IMR-90 (cell line): ENCODE results near the gene EPC2. TPM values are rescaled to one million over a fixed set of nuclear protein-coding genes. Genes with fewer than 3 reads are reported as not detected.

Source experiments
- ATAC-seq: fragments of 200-7000 bp; cut with Tn5 transposase; 2 replicates; pipeline ENCODE4 v1.9.1; 2020; ENCODE audit warnings: low read depth, mild to moderate bottlenecking, moderate library complexity
- BruUV-seq: library from RNA; stranded (reverse); fragments of 400-500 nt; replicated peaks from 2 replicates; lab custom pipeline; 2021; lab: Mats Ljungman, UMichigan
- CTCF ChIA-PET: fragments of 300-600 bp; formaldehyde crosslinking; extraction: SDS; loops from one replicate; lab custom pipeline; 2021; ENCODE audit warnings: antibody characterized with exemption; lab: Yijun Ruan, JAX
- POLR2A ChIA-PET: fragments of 300-600 bp; sonication (Branson Sonifier 250); formaldehyde crosslinking; loops from one replicate; lab custom pipeline; 2022; ENCODE audit warnings: antibody characterized with exemption; ENCODE audit not compliant: unreplicated experiment; lab: Charles Lee
- DNase-seq: peaks from one replicate; pipeline ENCODE4 v3.0.0; 2013
- H2AFZ ChIP-seq: replicated peaks from 2 replicates; pipeline ENCODE3; 2013; ENCODE audit warnings: low read length, mild to moderate bottlenecking; ENCODE audit not compliant: poor library complexity
- H2AK5ac ChIP-seq: 2 replicates; pipeline ENCODE4 v1.6.1; 2013; ENCODE audit warnings: low read depth, low read length, inconsistent platforms
- H2AK9ac ChIP-seq: replicated peaks from 2 replicates; pipeline ENCODE3; 2013; ENCODE audit warnings: mild to moderate bottlenecking, low read depth, low read length, moderate library complexity; ENCODE audit not compliant: poor library complexity
- H2BK120ac ChIP-seq: 2 replicates; pipeline ENCODE4 v1.6.1; 2013; ENCODE audit warnings: low read depth, low read length, inconsistent platforms
- H2BK15ac ChIP-seq: 3 replicates; pipeline ENCODE4 v1.6.1; 2013; ENCODE audit warnings: low read depth, low read length, inconsistent platforms
- H2BK20ac ChIP-seq: 2 replicates; pipeline ENCODE4 v1.6.1; 2013; ENCODE audit warnings: low read depth, mild to moderate bottlenecking, inconsistent platforms, low read length, moderate library complexity
- H2BK5ac ChIP-seq: 2 replicates; pipeline ENCODE4 v1.6.1; 2013; ENCODE audit warnings: mild to moderate bottlenecking, low read depth, low read length, inconsistent platforms; ENCODE audit not compliant: poor library complexity, severe bottlenecking
- H3K14ac ChIP-seq: replicated peaks from 2 replicates; pipeline ENCODE4 v1.6.1; 2013; ENCODE audit warnings: low read depth, low read length, inconsistent platforms
- H3K18ac ChIP-seq: 2 replicates; pipeline ENCODE4 v1.6.1; 2013; ENCODE audit warnings: low read depth, low read length, control low read depth
- H3K23ac ChIP-seq: 2 replicates; pipeline ENCODE4 v1.6.1; 2013; ENCODE audit warnings: low read depth, low read length, inconsistent platforms
- H3K27ac ChIP-seq: 2 replicates; pipeline ENCODE4 v1.5.1; 2013; ENCODE audit warnings: mild to moderate bottlenecking, control low read depth, low read length; ENCODE audit not compliant: insufficient read depth
- H3K27me3 ChIP-seq: 2 replicates; pipeline ENCODE4 v1.6.1; 2013; ENCODE audit warnings: low read length; ENCODE audit not compliant: control insufficient read depth, insufficient read depth
- H3K36me3 ChIP-seq: 2 replicates; pipeline ENCODE4 v1.6.1; 2013; ENCODE audit warnings: low read length, mixed read lengths; ENCODE audit not compliant: control insufficient read depth, insufficient read depth
- H3K4ac ChIP-seq: 2 replicates; pipeline ENCODE4 v1.6.1; 2013; ENCODE audit warnings: low read depth, low read length, inconsistent platforms
- H3K4me1 ChIP-seq: 2 replicates; pipeline ENCODE4 v1.6.1; 2013; ENCODE audit warnings: low read length, mixed read lengths; ENCODE audit not compliant: control insufficient read depth, insufficient read depth
- H3K4me2 ChIP-seq: 2 replicates; pipeline ENCODE4 v1.6.1; 2013; ENCODE audit warnings: low read depth, mild to moderate bottlenecking, control low read depth, low read length, moderate library complexity
- H3K4me3 ChIP-seq: 2 replicates; pipeline ENCODE4 v1.5.1; 2013; ENCODE audit warnings: low read depth, mild to moderate bottlenecking, control low read depth, low read length, moderate library complexity; ENCODE audit not compliant: insufficient read depth
- H3K56ac ChIP-seq: 2 replicates; pipeline ENCODE4 v1.6.1; 2013; ENCODE audit warnings: low read length, inconsistent platforms; ENCODE audit not compliant: insufficient read depth; ENCODE audit errors: extremely low read depth
- H3K79me1 ChIP-seq, 2 experiments: 2 replicates each; pipeline ENCODE4 v1.6.1; 2013; ENCODE audit warnings: low read length in 2 of 2, inconsistent platforms in 1 of 2, low read depth in 1 of 2
- H3K9ac ChIP-seq: 2 replicates; pipeline ENCODE4 v1.6.1; 2013; ENCODE audit warnings: low read depth, low read length, control low read depth
- H3K9me1 ChIP-seq: 2 replicates; pipeline ENCODE4 v1.6.1; 2013; ENCODE audit warnings: low read length, inconsistent platforms; ENCODE audit not compliant: insufficient read depth
- H3K9me3 ChIP-seq: 2 replicates; pipeline ENCODE4 v1.6.1; 2013; ENCODE audit warnings: low read length; ENCODE audit not compliant: control insufficient read depth, insufficient read depth
- H4K20me1 ChIP-seq: 2 replicates; pipeline ENCODE4 v1.6.1; 2013; ENCODE audit warnings: low read length, inconsistent platforms; ENCODE audit not compliant: insufficient read depth
- H4K5ac ChIP-seq: 2 replicates; pipeline ENCODE4 v1.6.1; 2013; ENCODE audit warnings: mild to moderate bottlenecking, low read depth, low read length, control low read depth
- H4K8ac ChIP-seq, 2 experiments: 2 replicates each; pipeline ENCODE4 v1.6.1; 2013; ENCODE audit warnings: low read depth in 2 of 2, low read length in 2 of 2, control low read depth in 1 of 2, inconsistent platforms in 1 of 2
- H4K91ac ChIP-seq: 2 replicates; pipeline ENCODE4 v1.6.1; 2013; ENCODE audit warnings: low read depth, low read length, inconsistent platforms; ENCODE audit not compliant: insufficient read depth
- BHLHE40 ChIP-seq: fragments of 150-350 bp; IDR thresholded peaks from 2 replicates; pipeline ENCODE4 v1.6.1; 2016; ENCODE audit warnings: mild to moderate bottlenecking, low read depth, low read length
- CEBPB ChIP-seq: IDR thresholded peaks from 2 replicates; pipeline ENCODE4 v1.6.1; 2012; ENCODE audit warnings: low read depth, low read length, improper control_type of control experiment
- CHD1 ChIP-seq: IDR thresholded peaks from 2 replicates; pipeline ENCODE4 v1.6.1; 2012; ENCODE audit warnings: low read depth, low read length, improper control_type of control experiment
- CTCF ChIP-seq: conservative IDR thresholded peaks from 2 replicates; pipeline ENCODE4 v1.5.1; 2012; ENCODE audit warnings: mild to moderate bottlenecking, low read depth, low read length, improper control_type of control experiment
- FOS ChIP-seq: fragments of 150-350 bp; IDR thresholded peaks from 2 replicates; pipeline ENCODE4 v1.6.1; 2016; ENCODE audit warnings: low read depth, low read length
- MAFK ChIP-seq: IDR thresholded peaks from 2 replicates; pipeline ENCODE4 v1.6.1; 2012; ENCODE audit warnings: low read depth, low read length, improper control_type of control experiment
- MAZ ChIP-seq: IDR thresholded peaks from 2 replicates; pipeline ENCODE4 v1.6.1; 2012; ENCODE audit warnings: low read depth, mild to moderate bottlenecking, low read length, improper control_type of control experiment, moderate library complexity, borderline replicate concordance
- MXI1 ChIP-seq: IDR thresholded peaks from 2 replicates; pipeline ENCODE4 v1.6.1; 2012; ENCODE audit warnings: low read depth, mild to moderate bottlenecking, low read length, moderate library complexity, borderline replicate concordance
- NFE2L2 ChIP-seq: fragments of 150-350 bp; IDR thresholded peaks from 2 replicates; pipeline ENCODE4 v1.6.1; 2016; ENCODE audit warnings: low read depth, mild to moderate bottlenecking, low read length
- POLR2A ChIP-seq: IDR thresholded peaks from 2 replicates; pipeline ENCODE4 v1.6.1; 2012; ENCODE audit warnings: mild to moderate bottlenecking, low read depth, low read length
- RAD21 ChIP-seq: IDR thresholded peaks from 2 replicates; pipeline ENCODE4 v1.6.1; 2012; ENCODE audit warnings: low read length, improper control_type of control experiment
- RCOR1 ChIP-seq: IDR thresholded peaks from 2 replicates; pipeline ENCODE4 v1.6.1; 2012; ENCODE audit warnings: mild to moderate bottlenecking, low read length, improper control_type of control experiment; ENCODE audit not compliant: insufficient replicate concordance
- RFX5 ChIP-seq: IDR thresholded peaks from 2 replicates; pipeline ENCODE4 v1.8.0; 2012; ENCODE audit warnings: low read depth, mild to moderate bottlenecking, low read length, moderate library complexity
- SMC3 ChIP-seq: fragments of 150-350 bp; IDR thresholded peaks from 2 replicates; pipeline ENCODE4 v1.6.1; 2016; ENCODE audit warnings: low read depth, mild to moderate bottlenecking, antibody characterized with exemption, low read length, moderate library complexity
- USF2 ChIP-seq: fragments of 150-350 bp; IDR thresholded peaks from 2 replicates; pipeline ENCODE4 v1.6.1; 2017; ENCODE audit warnings: mild to moderate bottlenecking, antibody characterized with exemption, low read length, low read depth
- WGBS, 2 experiments: methylation state at CpG; one replicate each; pipeline versions ENCODE4 v1.1.5 to v1.1.7; 2013; ENCODE audit warnings: missing lambda C conversion rate in 2 of 2; ENCODE audit not compliant: insufficient read length in 1 of 2; ENCODE audit errors: extremely low coverage in 2 of 2; 5-methylcytosine and 5-hydroxymethylcytosine counted together
- dilution Hi-C: fragments of 300-500 bp; cut with HindIII; formaldehyde crosslinking; loops from one replicate; pipeline ENCODE4 v1.14.3; 2018; ENCODE audit warnings: low sequenced_read_pairs; ENCODE audit not compliant: unreplicated experiment
- in situ Hi-C: fragments of 300-500 bp; cut with MboI; formaldehyde crosslinking; loops from 3 replicates; pipeline ENCODE4 v1.14.3; 2019; ENCODE audit warnings: low sequenced_read_pairs, inconsistent platforms, mixed read lengths
- intact Hi-C: fragments of 100-400 bp; cut with micrococcal nuclease; formaldehyde crosslinking; loops from 2 replicates; pipeline ENCODE4 v1.10.0; 2022
- polyA plus RNA-seq, 3 experiments: library from polyadenylated mRNA; depleted of rRNA; stranded (reverse); fragments of >200 nt; gene quantifications; 2 replicates each; pipeline ENCODE4 v1.2.3, GENCODE V29; 2012; ENCODE audit warnings: low replicate concordance in 1 of 3
- total RNA-seq: library from RNA; depleted of rRNA; stranded (reverse); fragments of >200 nt; gene quantifications from 2 replicates; pipeline ENCODE4 v1.2.3, GENCODE V29; 2012
- TF ChIP-seq, protein P1 (sequence below): fragments of 150-350 bp; IDR thresholded peaks from 2 replicates; pipeline ENCODE4 v1.6.1; 2016; ENCODE audit warnings: low read depth, mild to moderate bottlenecking, low read length, moderate library complexity, borderline replicate concordance

Gene EPC2
- total and polyA plus RNA-seq, 2 of the 4 experiments (the other 2 are of a cell fraction): 10.6 to 22.6 TPM

- Histone ChIP-seq H2BK15ac (no peak overlapping the region), H3K9me3 (peaks cover 4% of the 10 kb centered on the region), H2BK20ac (no peak overlapping the region), H3K56ac (no peak overlapping the region), H3K23ac (no peak overlapping the region), H3K27me3 (peaks cover 2% of the 10 kb centered on the region; the same call in 1 of the 2 replicates), H4K91ac (no peak overlapping the region), H4K8ac (no peak overlapping the region), H3K4me2 (no peak overlapping the region), H2BK120ac (no peak overlapping the region), H2AK5ac (no peak overlapping the region), H4K5ac (no peak overlapping the region), H2AK9ac (no peak overlapping the region), H3K27ac (no peak overlapping the region), H3K4ac (no peak overlapping the region), H4K20me1 (no peaks in the 10 kb centered on the region), H2BK5ac (no peak overlapping the region), H3K18ac (no peak overlapping the region), H3K4me1 (no peaks in the 10 kb centered on the region), H3K9ac (no peak overlapping the region), H3K9me1 (no peaks in the 10 kb centered on the region), H3K36me3 (no peaks in the 10 kb centered on the region), H3K14ac (no peak overlapping the region), H3K4me3 (no peak overlapping the region), H3K79me1 (no peaks in the 10 kb centered on the region), H2AFZ (no peak overlapping the region)
- TF ChIP-seq FOS (no peak), MAZ (no peak), CTCF (no peak), SMC3 (no peak), NFE2L2 (no peak), RCOR1 (no peak), MXI1 (no peak), USF2 (no peak), BHLHE40 (no peak), CHD1 (no peak), MAFK (no peak), RFX5 (no peak), CEBPB (no peak), RAD21 (no peak), POLR2A (no peak)
- TF ChIP-seq, protein P1, sequence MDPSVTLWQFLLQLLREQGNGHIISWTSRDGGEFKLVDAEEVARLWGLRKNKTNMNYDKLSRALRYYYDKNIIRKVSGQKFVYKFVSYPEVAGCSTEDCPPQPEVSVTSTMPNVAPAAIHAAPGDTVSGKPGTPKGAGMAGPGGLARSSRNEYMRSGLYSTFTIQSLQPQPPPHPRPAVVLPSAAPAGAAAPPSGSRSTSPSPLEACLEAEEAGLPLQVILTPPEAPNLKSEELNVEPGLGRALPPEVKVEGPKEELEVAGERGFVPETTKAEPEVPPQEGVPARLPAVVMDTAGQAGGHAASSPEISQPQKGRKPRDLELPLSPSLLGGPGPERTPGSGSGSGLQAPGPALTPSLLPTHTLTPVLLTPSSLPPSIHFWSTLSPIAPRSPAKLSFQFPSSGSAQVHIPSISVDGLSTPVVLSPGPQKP: no peak
- ATAC-seq: no peak
- intact Hi-C loops (no loop called here), dilution Hi-C loops (no loop called here), in situ Hi-C loops (no loop called here)
- DNase-seq: no peak
- WGBS, 2 experiments: no CpG with 5 or more reads among the region's 3 CpGs
- ChIA-PET POLR2A (no interaction called here), CTCF (no interaction called here)
- BruUV-seq: no TSS peak
Measured at GRCh38 chr2:148603562-148603920, 41.0 kb upstream of the EPC2 start.
